GM12874 (cell line): ENCODE results near the gene STIM1.

Experiments used
- CTCF ChIP-seq: IDR thresholded peaks from 2 replicates; pipeline ENCODE4 v1.5.1; 2011; ENCODE audit warnings: low read depth, mild to moderate bottlenecking, control low read depth, low read length, moderate library complexity; ENCODE audit not compliant: insufficient read depth

Gene STIM1

GRCh38 chr11:3992964-3993363, 137.5 kb downstream of the STIM1 start:
- TF ChIP-seq CTCF: no peak

- no peak for TF ChIP-seq CTCF
These were observed 138.7 kb downstream of the STIM1 start for GRCh38 chr11:3994030-3994640.

- TF ChIP-seq CTCF: no peak
These were observed 139.8 kb downstream of the STIM1 start for GRCh38 chr11:3995307-3995706.

GRCh38 chr11:3995949-3996554, 140.6 kb downstream of the STIM1 start:
- TF ChIP-seq CTCF: no peak

- no peak for TF ChIP-seq CTCF
These were observed 141.2 kb downstream of the STIM1 start for GRCh38 chr11:3996651-3997050.

GRCh38 chr11:4006946-4007680, 151.6 kb downstream of the STIM1 start:
- TF ChIP-seq CTCF: no peak

- no peak for TF ChIP-seq CTCF
These were observed 152.7 kb downstream of the STIM1 start for GRCh38 chr11:4008116-4008515.
